Hematopoietic multipotent progenitor cell treated with erythropoietin and hydrocortisone succinate and interleukin-3 and kit ligand, for 15 days (in vitro differentiated cells): ENCODE results near the gene ALKBH5.

Experiments used
- DNase-seq: peaks from one replicate; pipeline ENCODE4 v3.0.0-alpha.2; 2015; ENCODE audit warnings: low spot score

The ALKBH5 gene

GRCh38 chr17:18183334-18184142 lies at the start of gene ALKBH5:
Gene ALKBH5, plus strand, starts transcription at chr17:18183828. Its CDS starts 416 bp downstream, at chr17:18184244.
- peak; percentile 99 for DNase-seq

GRCh38 chr17:18136357-18136756 lies 47.3 kb upstream of the ALKBH5 start:
- DNase-seq = no peak

GRCh38 chr17:18138065-18138749 lies 45.4 kb upstream of the ALKBH5 start:
- DNase-seq = no peak

GRCh38 chr17:18139092-18139491 lies 44.5 kb upstream of the ALKBH5 start:
- DNase-seq = no peak

GRCh38 chr17:18139498-18139897 lies 44.1 kb upstream of the ALKBH5 start:
- no peak for DNase-seq

- no peak for DNase-seq
Observed at GRCh38 chr17:18139949-18140348, 43.7 kb upstream of the ALKBH5 start.

- DNase-seq = no peak
Observed at GRCh38 chr17:18140648-18141047, 43.0 kb upstream of the ALKBH5 start.

- DNase-seq = peak; percentile 75
Observed at GRCh38 chr17:18141210-18141803, 42.3 kb upstream of the ALKBH5 start.

GRCh38 chr17:18142417-18142816 lies 41.2 kb upstream of the ALKBH5 start:
- DNase-seq = no peak

- DNase-seq = no peak
Observed at GRCh38 chr17:18143044-18143936, 40.3 kb upstream of the ALKBH5 start.

- DNase-seq = no peak
Observed at GRCh38 chr17:18144261-18144660, 39.4 kb upstream of the ALKBH5 start.

- DNase-seq = no peak
Observed at GRCh38 chr17:18144855-18145254, 38.8 kb upstream of the ALKBH5 start.

- DNase-seq = no peak
Observed at GRCh38 chr17:18145811-18146210, 37.8 kb upstream of the ALKBH5 start.

- no peak for DNase-seq
Observed at GRCh38 chr17:18146259-18146658, 37.4 kb upstream of the ALKBH5 start.

- DNase-seq = no peak
Observed at GRCh38 chr17:18146980-18147379, 36.6 kb upstream of the ALKBH5 start.

- no peak for DNase-seq
Observed at GRCh38 chr17:18148586-18148985, 35.0 kb upstream of the ALKBH5 start.

- no peak for DNase-seq
Observed at GRCh38 chr17:18151290-18151689, 32.3 kb upstream of the ALKBH5 start.

- DNase-seq = no peak
Observed at GRCh38 chr17:18155179-18155578, 28.4 kb upstream of the ALKBH5 start.

GRCh38 chr17:18156171-18156975 lies 27.3 kb upstream of the ALKBH5 start:
- DNase-seq = no peak

GRCh38 chr17:18156976-18157280 lies 26.7 kb upstream of the ALKBH5 start:
- DNase-seq = no peak

GRCh38 chr17:18157354-18157985 lies 26.2 kb upstream of the ALKBH5 start:
- no peak for DNase-seq
